Measurements from ENCODE around the gene ITGB2.

ITGB2 gene

DNA sequence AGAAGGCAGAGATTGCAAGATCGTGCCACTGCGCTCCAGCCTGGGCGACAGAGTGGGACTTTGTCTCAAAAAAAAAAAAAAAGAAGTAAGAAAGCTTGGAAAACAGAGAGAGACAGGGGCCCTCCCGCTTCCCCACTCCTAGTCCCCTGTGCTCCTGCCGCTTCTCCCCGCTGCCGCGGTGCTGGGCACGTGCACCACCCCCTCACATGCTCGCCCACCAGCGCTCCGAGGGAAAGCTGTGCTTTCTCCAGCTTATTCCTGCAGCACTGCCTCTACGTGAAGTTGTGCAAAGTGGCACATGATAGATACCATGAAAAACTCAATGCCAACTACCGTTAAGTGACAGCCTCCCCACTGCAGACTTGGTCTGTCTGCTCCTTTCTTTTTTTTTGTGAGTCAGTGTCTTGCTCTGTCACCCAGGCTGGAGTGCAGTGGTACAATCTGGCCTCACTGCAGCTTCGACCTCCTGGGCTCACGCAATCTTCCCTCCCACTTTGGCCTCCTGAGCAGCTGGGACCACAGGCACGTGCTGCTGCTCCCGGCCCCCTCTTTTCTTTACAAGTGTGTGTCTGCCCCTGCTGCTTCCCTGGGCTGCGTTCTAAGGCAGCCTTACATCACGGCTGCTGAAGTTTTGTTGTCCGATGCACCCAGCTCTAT is 34.6 kb upstream of the ITGB2 start:
- no peak for DNase-seq

DNA sequence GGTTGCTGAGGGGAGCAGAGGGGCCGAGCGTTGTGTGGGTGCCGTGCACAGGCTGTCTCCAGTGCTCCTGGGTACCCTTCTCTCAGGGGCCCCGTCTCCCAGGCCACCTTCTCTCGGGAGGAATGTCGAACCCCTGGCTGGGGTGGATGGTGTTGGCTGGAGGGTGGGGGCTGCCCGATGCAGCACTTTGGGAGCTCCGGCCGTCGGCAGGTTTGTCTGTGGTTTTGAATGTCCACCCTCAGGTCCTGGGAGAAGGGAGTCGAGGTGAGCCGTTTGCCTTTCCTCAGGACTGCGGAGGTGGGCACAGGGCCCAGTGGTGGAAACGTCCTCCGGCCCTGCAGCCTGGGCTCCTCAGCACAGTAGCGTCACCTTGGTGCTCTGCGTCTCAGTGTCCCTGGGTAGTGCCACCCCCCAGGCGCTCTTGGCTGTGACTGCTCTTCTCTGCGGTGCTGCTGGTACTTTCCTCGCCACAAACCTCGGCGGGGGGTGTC is 33.6 kb upstream of the ITGB2 start:
- DNase-seq, result no peak

DNA sequence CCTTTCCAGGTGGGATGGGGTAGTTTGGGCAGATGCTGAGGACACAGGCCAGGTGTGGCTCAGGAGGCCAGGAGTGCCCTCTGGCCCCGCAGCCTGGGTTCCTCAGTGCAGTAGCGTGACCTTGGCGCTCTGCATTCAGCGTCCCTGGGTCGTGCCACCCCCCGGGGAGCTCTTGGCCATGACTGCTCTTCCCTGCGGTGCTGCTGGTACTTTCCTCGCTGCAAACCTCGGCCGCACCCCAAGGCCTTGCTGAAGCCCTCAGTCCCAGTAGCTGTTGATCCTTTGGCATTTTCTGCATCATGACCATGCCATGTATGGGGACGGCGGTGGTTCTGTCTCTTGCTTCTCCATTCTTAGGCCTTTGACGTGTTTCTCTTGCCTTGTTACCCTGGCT is 32.9 kb upstream of the ITGB2 start:
- DNase-seq, result no peak

DNA sequence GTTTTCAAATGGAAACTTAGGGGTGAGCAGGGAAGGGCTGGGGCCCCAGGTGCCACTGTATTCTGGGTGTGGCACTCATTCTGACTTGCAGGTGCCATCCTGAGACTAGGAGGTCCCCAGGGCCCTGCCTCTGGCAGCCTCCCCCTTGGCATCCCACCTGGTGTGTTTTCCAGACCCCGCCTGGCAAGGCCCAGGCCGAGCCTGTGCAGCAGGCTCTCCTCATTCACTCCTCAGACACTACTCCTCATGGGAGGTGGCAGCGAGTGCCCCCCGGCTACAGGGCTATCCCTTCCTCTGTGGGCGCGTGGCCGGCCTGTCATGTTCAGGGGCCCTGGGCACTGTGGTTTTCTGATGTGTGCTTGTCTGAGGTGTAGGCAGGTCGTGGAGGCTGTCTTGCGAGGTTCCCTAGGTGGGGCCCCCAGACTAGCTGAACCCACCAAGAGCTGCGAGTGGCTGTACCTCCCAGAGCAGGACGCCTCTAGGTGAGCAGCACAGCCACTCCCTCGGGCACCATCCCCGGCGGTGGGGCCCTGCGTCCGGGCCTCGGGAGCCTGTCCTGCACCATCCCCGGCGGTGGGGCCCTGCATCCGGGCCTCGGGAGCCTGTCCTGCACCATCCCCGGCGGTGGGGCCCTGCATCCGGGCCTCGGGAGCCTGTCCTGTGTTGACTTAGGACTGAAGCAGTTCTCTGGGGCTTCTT is 32.4 kb upstream of the ITGB2 start:
- no peak for DNase-seq

DNA sequence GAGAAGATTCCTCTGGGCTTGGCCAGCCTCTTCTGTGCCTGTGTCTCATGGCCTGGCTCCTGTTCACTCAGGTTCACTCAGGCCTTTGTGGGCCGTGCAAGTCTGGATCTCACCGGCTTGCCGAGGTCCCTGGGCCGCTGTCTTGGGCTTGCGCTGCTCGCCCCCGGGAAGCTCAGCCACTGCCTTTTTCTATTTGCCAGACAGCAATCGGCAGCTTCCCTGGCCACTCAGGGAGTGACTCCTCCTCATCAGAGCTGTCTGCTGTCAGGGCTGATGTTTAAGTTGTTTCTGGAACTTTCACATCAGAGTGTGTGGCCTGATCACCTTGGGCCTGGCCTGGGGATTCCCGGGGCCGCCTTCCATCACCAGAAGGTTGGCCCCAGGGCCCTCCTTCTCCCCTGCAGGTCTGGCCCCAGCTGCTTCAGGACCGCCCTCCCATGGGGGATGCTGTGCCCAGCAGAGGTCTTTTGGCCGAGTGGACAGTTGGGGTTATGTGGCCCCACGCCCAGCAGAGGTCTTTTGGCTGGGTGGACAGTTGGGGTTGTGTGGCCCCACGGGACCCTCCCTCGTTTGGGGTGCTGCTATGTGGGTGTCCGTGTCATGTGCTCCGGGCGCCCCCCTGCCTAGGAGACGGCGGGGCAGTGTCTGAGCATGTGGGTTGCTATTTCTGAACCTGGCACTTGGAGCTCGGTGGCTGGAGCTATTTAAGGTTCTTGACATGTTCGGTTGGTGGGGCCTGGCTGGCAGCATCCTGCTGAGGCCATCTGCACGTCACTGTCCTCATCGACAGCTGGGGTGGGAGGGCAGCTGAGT is 31.6 kb upstream of the ITGB2 start:
- DNase-seq, result no peak

DNA sequence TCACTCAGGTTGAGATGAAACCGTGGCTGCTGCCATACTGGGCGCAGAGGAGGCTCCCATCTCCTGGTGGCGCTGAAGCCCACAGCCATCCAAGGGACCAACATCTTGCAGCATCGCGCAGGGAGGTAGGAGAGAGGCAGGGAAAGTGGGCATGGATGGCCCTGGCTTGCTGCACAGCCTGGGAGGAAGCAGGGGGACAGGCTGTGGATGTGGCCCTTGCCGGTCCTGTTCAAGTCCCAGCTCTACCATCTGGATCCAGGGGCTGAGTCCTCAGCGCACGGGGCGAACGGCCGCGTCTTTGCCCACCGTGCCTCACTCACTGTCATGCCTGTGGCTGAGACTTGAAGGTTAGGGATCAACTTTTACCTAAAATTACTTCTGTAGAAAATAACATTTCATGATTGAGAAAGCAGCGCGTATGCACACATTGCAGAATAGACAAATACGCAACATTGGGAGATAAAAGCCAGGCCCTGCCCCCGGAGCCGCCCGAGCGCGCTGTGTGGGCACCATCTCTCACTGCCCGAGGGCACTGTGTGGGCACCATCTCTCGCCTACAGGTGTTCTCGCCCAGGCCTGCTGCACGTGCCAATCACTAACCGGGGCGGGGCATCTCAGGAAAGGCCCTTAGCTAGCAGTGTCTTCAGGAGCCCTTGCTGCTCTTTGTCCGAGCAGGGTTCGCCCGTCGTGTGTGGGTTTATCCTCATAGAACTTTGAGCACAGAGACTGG is 30.7 kb upstream of the ITGB2 start:
- no peak for DNase-seq

DNA sequence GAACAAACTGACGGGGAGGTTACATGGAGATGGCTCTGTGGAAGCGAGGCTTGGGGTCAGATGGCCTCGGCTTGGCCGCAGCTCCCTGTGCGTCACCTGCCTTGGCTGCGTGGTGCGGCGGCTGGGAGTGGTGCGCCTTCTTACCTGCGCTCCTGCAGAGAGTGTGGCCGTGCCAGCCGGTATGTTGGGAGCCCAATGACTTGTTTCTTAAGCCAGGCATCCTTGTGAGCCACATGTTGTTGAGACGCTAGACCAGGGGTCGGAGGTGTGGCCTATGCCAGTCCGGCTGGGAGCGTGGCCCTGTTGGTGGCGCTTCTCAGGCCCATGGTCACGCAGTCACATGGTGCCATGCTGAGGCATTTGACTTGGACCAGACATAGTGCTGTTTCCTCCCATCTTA is 29.7 kb upstream of the ITGB2 start:
- no peak for DNase-seq

DNA sequence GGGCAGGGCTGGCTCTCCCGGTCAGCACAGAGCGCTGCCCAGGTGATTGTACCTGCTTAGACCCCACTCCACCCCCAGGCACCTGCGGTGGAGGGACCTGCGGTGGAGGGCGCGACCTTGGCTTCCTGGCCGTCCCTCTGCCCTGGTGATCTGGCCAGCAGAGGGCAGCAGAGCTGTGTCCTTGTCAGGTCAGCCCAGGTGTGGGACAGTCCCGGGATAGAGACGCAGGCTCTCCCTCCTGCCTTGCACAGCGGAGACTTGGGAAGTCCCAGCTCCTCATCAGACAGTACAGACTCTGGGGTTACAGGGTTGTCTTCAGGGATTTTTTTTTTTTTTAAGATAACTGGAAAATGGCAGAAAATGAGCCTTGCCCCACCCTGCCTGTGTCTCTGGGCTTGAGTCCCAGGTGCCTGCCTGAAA is 29.1 kb upstream of the ITGB2 start:
- DNase-seq, result peak; percentile 16

DNA sequence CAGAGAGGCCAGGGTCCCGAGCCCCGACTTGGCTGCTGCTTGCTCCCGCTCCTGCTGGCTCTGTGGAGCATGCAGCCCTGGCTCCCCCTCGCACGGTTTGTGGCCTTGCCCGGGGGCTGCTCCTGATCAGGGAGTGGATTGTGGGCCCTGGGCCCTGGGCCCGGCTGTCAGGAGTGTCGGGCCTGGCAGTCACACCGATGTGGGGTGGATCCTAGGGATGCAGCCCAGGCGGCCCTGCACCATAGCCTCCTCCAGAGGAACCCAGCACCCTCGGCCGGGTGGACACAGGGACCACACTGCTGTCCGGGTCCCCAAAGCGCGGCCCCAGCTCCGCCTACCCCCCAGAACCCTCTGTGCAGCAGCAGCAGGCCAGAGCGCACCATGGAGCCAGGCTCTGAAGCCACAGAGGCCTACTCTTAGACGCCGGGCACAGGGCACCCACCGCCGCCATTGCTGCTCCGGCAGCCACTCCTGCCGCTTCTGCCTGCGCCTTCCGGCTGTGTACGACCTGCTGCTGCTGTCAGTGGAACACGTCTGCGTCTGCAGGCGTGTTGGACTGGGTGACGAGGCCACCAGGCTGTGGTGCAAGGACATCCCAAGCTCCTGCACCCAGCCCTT is 28.6 kb upstream of the ITGB2 start:
- no peak for DNase-seq

DNA sequence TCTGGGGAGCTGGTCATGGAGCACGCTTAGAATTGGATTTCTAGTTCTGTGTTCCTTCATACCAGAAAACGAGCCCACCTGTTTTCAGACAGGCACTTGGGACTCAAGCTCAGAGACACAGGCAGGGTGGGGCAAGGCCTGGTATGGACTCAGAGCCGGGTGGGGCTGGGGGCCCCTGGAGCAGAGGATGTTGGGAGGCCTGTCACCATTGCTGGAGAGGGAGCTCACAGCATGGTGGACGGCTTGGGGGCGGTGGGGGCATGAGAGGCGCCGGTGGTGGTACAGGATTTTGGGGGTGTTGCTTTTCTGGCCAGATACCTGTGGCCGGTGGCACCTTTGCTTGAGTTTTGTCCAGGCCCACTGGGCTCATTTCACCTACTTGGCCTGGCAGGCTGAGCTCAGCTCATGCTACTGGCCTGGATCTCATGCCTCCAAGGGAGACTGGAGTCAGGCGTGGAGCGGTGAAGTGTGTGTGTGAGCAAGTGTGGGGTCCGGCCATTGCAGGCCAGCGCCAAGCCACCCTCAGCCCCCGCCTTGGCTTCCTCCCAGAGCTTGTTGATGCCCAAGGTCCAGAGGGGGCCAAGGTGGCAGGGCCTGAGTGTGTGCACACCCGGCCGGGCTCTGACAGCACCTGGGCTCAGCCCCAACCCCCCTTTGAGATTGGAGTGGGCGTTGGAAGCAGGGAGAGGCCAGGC is 27.9 kb upstream of the ITGB2 start:
- DNase-seq, result no peak

DNA sequence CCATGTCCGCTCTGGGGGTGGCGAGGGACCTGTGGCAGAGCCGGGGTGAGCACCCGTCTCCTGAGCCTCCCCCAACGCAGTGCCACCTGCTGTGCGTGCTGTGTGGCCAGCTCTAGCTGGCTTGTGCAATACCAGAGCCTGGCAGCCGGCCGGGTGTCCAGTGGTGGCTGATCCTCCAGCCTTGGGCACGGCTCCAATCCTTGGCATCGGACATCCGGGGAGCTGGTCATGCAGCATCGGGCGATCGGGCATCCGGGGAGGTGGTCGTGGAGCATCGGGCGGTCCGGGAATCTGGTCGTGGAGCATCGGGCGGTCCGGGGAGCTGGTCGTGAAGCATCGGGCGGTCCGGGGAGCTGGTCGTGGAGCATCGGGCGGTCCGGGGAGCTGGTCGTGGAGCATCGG is 27.2 kb upstream of the ITGB2 start:
- no peak for DNase-seq

DNA sequence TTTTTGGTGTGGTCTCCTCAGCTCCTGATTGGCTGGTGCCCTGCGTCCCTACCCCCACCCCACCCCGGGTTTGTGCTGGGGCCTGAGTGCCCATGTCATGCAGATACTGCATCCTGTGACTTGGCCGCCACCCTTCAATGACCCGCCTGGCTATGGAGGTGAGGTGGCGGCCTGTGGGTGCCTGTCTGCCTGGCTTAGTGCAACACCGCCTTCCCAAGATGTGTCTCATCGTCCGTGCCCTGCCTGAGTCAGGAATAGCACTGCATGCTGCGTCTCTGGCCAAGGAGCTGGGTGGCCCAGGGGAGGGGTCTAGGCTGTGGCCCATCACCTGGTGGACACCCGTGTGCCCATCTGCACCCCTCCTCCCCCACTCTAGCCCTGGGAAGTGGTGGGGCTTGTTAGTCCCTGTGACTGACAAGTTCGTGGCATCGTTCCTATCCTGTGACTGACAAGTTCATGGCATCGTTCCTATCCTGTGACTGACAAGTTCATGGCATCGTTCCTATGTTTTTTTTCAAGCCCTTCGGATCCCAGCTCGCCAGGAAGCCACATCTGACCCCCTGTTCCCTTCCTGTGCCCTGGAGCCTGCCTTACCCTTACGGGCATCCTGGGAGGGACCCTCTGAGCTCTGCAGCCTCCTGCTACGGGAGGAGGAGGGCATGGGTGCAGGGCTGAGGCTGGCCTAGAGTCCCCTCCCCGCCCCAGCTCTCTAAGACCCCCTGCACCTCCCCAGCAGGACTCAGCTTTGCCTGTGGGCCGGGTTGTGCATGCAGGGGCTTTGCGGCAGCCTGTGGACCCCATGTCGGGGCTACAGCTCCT is 26.6 kb upstream of the ITGB2 start:
- no peak for DNase-seq

DNA sequence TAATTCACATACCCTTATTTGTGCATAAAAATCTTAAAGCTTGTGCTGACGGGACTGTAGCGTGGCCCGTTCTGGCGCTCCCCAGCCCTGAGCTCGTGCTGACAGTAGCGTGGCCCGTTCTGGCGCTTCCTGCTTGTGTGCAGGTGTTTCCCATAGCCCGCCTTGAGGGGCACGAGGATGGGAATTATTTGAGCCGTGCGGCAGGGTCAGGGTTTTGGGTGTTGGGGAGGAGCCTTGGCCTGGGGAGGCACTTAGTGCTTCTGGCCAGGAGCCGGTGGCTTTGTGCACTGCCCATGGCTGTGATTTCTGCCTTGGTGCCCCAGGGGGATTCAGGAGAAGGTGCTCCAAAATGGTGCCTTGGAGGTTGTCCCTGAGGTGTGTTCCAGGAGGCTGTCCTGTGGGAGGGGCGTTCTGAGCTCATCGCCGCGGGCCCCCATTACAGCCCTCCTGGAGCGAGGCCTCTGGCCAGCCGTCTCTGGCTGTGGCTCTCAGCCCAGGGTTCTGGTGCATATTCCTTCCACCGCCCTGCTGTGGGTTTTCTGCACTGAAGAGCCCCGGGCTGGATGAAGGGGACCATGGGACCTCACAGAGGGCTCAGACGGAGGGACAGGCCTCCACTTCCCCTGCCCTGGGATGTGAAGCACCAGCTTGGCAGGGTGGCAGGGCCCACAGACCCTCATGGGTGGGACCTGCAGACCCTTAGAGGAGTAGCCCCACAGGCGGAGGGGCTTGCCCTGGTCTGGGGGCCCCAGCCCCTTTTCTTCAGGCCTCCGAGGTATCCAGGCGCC is 25.7 kb upstream of the ITGB2 start:
- DNase-seq, result no peak

DNA sequence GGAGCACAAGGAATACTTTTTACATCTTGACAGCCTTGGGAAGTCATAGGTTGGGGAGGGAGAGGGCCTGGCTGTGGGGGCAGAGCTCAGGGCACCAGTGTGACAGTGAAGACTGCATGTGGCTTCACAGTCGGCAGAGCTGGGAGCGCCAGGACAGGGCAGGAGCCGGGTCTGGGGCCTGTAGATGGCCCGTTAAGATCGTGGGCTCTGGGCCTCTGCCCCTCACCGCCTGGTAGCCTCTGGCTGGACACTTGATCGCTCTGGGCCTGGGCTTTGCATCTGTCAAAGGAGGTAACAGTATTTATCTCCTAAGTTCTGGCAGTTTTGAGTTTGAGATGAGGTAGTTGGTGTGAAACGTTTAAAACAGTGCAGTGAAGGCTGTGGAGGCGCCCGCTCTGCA is 23.9 kb upstream of the ITGB2 start:
- no peak for DNase-seq

DNA sequence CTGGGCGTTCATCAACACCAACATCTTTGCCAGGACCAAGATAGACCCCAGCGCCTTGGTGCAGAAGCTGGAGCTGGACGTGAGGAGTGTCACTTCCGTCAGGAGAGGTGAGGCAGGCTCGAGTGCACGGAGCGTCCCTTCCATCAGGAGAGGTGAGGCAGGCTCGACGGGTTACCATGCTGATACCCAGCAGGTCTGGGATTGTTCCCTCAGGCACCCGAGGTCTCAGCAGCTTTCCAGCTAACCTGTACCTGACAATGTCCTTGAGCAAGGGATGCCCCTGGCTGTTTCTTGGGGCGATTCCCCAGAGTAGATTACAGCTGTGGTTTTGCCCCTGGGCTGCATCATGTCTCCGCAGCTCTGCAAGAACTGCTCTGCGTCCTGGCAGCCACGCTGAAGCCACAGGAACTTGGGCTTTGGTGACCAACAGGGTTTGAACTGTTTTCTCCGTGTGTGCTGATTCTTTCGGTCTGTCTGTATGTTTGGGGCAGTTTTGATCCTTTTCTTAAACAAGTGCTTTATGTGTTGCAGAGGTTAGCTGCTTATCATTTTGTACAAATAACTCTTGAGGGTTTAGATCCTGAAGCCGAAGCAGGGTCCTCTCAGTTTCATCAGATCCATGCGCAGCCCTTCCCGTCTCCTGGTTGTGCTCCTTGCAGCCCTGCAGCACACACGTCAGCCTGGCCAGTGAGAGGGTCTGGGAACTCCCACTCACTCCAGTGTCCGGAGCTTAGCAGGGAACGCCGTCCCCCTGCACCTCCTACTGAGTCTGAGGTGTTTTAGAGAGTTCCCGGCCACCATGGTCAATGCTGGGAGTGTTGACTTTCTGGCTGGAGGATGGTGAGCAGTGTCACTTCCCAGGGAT is 23.2 kb upstream of the ITGB2 start:
- DNase-seq, result no peak

DNA sequence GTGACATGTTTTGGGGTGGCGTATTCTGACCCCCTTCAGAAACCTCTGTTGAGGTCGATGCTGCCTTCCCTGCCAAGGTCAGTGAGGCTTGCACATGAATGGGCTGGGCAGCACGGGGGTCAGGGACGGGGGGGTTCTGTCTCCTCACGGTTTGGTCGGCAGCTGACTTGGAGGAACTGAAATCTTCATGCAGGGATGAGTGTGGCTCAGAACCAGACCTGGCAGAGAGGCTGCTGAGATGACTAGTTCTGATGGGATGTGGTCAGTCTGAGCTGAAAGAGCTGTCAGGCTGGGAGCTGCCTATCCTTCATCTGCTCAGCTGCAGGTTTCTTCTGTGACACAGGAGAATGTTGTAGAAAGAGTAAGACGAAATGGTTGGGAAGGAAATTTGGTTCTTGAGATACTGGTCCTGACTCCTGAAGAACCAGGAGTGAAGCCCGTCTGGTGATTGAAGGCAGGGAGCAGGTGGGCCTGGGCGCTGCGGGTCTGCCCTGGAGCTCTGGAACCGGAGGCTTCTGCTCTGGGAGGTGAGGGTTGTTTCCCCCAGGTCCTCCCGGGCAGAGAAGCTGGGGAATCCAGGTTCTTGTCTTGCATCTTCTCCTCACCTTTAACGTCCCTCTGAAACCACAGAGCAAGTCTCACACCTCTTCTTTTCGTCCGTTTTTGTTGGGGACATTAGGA is 22.4 kb upstream of the ITGB2 start:
- DNase-seq, result no peak

DNA sequence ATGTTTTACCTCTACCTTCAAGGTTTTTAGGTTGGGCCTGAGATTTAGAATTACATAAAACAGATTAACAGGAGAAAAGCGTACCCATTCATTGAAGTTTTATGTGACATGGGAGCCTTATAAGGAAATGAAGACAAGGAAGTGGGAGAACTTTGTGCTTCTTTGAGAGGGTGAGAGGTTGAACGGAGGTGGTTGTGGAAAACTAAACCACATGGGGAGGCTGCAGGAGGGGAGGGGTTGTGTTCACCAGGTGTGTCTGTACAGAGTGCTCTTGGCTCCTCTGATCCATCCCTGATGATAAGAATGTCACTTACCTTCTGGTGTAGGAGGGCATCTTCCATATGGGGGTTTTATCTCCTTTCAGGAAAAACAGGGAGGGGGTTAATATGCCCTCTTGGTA is 21.9 kb upstream of the ITGB2 start:
- no peak for DNase-seq

DNA sequence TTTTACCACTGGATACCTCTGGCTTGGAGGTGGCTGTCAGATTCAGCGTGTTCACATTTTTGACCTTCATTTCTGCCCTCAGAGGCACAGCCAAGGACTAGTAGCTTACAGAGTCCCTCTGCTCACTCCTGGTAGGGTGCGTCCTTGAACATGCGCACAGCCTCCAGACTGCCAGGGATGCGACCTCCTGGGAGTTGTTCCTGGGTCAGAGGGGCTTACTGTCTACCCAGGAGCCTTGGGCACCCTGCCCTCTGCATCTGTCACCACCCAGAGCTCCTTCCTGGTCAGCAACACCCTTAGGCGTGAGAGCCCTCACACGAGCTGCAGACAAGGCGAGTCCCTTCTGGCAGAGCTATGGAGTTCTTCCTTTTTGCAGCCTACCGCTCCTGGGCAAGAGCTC is 20.9 kb upstream of the ITGB2 start:
- no peak for DNase-seq

All from NCI-H526 treated with DMSO at 0.1 percent for 48 hours (cell line).